Fibroblast of peridontal ligament (primary cell): ENCODE data around the gene CD24.
"Not testable (repeated sequence)": the region's sequence is repeated elsewhere in the genome, so short reads cannot be mapped to it uniquely, and the experiment has no call there.

ENCODE experiments used
- DNase-seq: peaks from one replicate; pipeline ENCODE4 v3.0.0-alpha.2; 2010; ENCODE audit errors: extremely low read depth

Gene CD24

GRCh38 chr6:106974336-106974998 lies at the start of gene CD24:
TSS of gene CD24 (minus strand) at chr6:106974729. CDS start at chr6:106974646, 83 bp downstream.
- no peak for DNase-seq

GRCh38 chr6:107021446-107022185 lies 47.1 kb upstream of the CD24 start:
- DNase-seq = no peak

DNA sequence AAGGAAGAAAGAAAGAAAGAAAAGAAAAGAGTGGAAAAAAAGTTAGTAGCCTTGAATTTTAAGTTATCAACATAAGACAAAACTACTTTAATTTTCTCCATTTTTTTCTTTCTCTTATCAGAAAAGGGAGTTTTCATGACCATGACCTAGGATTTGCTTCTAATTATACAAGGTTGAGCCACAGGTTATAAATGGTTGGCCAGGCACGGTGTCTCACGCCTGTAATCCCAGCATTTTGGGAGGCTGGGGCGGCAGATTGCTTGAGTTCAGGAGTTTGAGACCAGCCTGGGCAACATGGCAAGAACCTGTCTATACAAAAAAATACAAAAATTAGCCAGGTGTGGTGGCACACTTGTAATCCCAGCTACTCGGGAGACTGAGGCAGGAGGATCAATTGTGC lies 45.7 kb upstream of the CD24 start:
- no peak for DNase-seq

DNA sequence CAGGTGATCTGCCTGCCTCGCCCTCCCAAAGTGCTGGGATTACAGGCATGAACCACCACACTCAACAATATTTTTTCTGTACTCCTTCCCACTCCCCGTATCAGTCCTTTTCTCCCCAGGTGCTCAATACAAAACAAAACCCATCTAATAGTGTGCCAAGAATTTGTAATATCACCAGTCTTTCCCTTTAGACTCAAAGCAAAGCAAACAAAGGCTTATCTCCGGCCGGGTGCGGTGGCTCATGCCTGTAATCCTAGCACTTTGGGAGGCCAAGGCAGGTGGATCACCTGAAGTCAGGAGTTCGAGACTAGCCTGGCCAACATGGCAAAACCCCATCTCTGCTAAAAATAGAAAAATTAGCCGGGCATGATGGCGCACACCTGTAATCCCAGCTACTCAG lies 45.1 kb upstream of the CD24 start:
- not testable (repeated sequence) for DNase-seq

GRCh38 chr6:107019047-107019446 lies 44.5 kb upstream of the CD24 start:
- no peak for DNase-seq

- DNase-seq = no peak
Measured at GRCh38 chr6:107009499-107009898, 35.0 kb upstream of the CD24 start.

DNA sequence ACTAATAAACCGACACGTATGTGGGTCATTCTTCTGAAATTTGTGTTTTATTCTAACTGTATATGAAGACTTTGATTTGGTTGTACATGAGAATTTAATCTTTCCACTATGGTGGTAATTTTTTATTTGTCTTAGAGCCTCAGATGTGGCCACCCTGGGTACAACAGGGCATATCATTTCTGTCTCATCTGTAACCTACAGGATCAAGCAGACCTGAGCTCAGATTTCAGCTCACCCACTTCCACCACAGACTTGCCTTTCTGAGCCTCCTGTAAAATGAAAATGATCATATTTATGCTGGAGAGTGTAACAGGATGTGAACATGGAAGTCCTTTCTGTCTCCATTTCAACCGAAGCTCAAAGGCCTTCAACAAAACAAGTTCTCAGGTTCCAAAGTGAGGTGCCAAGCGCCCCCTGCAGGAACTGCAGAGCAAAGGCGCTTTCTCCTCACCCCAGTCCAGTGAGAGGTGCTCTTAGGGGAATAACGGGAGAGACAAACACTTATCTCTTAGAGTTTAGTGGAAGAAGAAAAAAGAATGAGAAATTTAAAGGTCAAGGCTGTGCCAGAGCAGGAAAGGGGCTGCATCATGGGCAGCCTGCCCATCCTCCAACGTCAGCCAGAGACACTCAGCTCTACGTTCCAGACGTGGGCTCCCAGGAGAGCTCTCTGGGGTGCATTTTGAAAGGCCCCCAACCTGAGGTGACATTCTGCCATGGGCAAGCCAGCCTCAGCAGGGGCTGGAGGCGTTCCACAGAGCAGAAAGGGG lies 23.0 kb upstream of the CD24 start:
- DNase-seq = peak; percentile 62

GRCh38 chr6:106995640-106996039 lies 21.1 kb upstream of the CD24 start:
- no peak for DNase-seq

DNA sequence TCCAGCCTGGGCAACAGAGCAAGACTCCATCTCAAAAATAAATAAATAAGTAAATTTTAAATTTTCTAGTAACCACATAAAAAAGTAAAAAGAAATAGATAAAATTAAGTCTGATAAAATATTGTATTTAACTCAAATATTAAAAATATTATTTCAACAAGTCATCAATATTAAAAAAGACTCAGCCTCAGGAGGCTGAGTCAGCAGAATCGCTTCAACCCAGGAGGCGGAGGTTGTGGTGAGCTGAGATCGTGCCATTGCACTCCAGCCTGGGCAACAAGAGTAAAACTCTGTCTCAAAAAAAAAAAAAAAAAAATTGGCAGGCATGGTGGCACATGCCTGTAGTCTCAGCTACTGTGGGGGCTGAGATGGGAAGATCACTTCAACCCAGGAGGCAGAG lies 15.2 kb upstream of the CD24 start:
- not testable (repeated sequence) for DNase-seq

DNA sequence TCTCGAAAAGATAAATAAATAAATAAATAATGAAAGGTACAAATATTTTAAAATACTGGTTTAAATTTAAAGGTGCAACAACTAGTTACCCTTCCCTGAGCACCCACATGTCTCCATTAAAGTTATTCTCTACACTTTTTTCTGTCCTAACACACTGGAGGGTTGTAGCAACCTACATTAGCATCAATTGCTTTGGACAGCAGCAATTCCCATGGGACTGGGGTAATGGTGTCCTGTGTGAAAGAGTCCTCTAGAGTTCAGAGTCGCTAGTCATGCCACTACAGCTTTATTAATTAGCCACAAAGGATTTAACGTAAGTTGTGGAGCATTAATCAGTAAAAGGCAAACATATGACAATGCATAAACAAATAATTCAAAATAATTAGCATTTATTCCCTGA lies 14.1 kb upstream of the CD24 start:
- DNase-seq = no peak

DNA sequence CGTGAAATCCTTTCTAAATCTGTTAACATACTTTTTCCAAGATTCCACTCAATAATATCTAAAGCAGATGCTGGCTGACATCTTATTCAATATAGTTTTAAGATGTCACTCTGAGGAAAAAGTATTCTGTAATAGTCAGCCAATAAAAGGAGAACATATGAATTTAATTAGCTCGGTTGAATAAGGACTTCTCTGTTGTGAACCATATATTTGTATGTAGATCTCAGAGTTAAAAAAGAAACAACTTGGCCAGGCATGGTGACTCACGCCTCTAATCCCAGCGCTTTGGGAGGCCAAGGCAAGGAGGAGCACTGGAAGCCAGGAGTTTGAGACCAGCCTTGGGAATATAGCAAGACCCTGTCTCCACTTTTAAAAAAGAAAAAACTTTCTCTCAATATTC lies 7.4 kb upstream of the CD24 start:
- peak; percentile 83 for DNase-seq

DNA sequence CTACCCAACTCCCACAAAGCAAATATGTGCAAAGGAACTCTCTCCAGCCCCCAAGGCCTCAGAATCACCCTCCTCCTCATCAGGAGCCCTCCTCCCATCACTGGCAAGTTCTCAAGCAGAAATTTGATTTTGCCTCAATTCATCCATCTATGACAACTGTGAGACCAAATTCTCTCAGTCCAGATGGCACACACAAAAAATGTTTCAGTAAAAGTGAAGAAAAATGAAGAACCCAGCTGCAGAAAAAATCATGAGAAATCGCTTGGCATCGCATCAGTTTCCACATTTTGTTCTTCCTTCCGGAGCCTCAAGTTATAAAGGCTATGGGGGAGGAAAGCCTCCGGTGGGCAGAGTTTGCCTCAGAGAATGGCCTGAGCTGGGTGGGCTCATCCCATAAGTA lies 6.4 kb upstream of the CD24 start:
- no peak for DNase-seq

DNA sequence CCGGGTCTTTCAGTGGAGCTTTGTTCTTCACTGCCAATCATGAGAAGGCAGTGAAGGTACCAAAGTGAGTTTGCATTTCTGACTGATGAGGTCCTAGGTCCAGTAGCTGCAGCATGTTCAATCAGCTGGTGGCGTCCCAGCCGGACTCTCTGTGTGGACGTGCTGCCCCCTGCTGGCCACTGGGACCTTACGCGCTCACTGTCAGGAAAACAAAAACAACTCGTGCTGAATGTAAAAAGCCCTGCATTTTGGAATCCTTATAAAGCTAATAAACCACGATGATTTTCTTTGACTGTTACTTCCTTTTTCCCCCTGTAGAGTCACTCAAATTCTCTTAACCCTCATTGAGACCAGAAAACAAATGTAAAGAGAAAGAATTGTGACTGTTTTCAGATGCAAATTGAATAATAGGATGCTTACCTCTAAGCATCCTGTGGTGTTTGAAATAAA lies 4.9 kb upstream of the CD24 start:
- peak; percentile 82 for DNase-seq

DNA sequence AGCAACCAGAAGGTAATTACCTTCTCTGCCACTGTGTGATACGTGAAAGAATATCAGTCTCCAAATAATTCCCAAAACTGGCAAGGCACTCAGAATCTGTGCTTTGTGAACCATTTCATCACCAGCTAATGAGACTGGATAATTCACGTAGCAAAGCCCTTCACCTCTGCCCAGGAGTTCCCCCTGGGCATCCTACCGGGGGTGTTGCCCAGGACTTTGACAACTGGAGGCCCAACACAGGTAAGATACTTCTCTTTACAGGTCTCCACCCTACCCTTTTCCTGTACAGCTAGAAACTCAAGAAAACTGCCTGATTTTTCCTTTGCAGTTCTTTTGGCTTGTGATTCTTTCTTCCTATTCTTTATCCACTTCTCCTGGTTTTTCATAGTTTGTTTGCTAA lies 2.7 kb upstream of the CD24 start:
- no peak for DNase-seq

DNA sequence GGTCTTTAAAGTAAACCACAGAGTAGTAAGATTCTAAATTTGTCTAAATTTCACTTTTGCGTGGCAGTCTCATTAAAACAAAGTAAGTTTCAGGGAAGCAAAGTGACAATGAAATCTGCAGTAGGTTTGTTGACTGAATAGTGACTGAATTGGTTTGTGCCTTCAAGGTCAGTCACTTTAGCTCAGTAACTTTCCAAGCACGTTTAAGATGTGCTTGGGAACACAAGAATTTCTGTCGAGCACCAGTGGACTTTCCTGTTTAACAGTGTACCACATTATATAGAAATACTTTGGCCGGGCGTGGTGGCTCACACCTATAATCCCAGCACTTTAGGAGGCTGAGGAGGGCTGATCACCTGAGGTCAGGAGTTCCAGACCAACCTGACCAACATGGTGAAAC lies 1.7 kb upstream of the CD24 start:
- no peak for DNase-seq

DNA sequence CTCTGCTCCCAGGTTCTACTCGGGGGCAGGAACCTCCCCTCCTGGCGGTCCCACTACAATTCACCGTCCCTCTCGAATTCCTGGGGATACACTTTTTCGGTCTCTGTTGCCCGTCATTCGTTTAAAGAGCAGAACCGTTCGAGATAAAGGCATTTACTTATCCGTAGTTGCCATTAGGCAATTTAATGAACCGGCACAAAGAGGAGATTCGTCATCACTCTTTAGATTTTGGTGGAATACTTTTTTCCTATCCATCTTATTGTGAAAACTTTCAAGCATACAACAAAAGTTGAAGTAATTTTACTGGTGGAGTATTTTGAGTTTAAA lies 1.2 kb upstream of the CD24 start:
- DNase-seq = no peak

- no peak for DNase-seq
Measured at GRCh38 chr6:106974999-106975737, 639 bp upstream of the CD24 start.

DNA sequence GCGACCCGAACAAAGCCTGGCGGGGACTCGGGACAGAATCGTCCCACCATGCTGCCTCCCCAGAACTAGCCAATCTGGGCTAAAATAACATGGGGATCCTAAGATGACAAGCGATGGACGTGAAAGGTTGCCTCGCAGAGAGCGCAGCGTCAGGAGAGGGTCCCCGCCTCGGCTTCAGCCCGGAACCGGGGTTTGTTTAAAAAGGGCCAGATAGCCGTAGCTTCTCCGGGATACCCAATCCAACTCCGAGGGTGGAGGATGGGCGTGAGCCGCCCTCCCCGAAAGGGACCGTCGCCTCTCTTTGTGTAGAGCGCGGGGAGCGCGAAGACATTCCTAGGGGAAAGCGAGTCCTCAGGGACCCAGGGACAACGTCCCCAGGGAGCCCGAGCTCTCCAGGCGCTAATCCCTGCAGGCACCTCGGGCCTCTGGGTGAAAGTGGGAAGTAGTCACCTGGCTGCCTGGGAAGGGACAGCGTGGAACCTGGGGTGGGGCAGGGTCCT lies 643 bp downstream of the CD24 start:
- no peak for DNase-seq

DNA sequence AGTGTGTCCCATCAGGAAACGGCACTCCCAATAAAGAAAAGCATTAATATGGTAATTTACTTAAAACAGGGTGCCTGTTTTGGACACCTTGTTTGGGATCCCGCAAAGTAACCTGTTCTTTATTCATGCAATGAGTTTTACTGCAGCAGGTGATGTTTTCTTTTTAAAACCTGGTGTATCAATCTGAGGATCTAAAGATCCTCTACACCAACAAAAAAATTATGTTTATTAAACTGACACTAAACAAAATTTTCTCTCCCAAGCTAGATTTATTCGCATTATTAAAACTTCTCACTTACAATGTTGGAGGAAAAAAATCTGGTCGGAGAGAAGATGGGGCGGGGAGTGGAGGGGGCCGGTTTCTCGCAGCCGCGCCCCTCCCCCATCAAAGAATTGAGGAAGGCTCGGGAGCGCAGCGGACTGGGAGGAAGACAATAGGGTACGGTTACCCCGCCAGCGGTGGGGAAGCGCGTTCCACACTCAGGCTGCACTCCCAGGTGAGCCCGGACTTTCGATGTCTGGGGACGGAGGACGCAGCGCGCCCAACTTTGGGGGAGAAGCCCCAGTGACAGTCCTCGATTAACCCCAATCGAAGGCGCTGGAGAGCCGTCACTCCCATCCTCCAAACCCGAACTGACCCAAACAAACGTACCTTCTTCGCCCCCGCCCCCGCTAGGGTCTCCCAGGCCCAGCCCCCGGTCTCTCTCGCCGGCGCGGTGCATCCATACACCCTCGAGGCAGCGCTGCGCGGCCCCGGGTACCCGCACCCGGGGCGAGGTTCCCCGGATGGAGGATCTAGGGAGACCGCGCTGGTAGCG lies 1.3 kb downstream of the CD24 start:
- DNase-seq = no peak

DNA sequence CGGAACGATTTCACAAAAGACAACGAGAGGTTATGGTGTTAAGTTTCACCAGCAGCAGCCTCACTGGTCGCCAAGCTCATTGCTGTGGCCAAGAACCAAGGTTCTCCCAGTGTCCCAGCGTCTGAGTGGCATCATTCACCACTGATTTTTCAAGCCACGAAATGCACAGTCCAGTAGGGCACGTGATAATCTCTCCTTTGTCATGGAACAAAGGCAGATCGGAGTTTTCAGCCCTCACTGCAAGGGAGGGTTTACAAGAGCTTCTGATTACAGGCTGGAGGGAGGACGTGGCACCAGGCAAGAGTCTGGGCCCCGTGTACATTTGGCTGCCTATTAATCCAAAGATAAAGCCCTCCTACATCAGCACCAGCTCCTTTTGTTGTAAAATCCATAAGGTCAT lies 2.0 kb downstream of the CD24 start:
- no peak for DNase-seq

- DNase-seq = not testable (repeated sequence)
Measured at GRCh38 chr6:106970769-106971168, 3.8 kb downstream of the CD24 start.
